Prostate gland (tissue), 2 donors: ENCODE data around the gene LGMN.

Source experiments
- POLR2A ChIP-seq: fragments of 450-650 bp; IDR thresholded peaks from one replicate; pipeline ENCODE4 v1.6.1; 2016; ENCODE audit warnings: antibody characterized with exemption, mild to moderate bottlenecking
- POLR2AphosphoS5 ChIP-seq: sonication (generic); formaldehyde crosslinking; IDR thresholded peaks from one replicate; pipeline ENCODE4 v1.6.1; 2017; ENCODE audit warnings: antibody characterized with exemption
- TF ChIP-seq, protein P1 (sequence below), 4 experiments: fragments of 200-600 bp in 2 of 4; fragments of 450-650 bp in 2 of 4; sonication (generic) in 2 of 4; IDR thresholded peaks; 1 replicate in 3 of 4; 2 replicates in 1 of 4; pipeline ENCODE4 v1.5.1; 2016 to 2019; ENCODE audit warnings: antibody characterized with exemption in 4 of 4, mild to moderate bottlenecking in 2 of 4, moderate library complexity in 2 of 4

DNA sequence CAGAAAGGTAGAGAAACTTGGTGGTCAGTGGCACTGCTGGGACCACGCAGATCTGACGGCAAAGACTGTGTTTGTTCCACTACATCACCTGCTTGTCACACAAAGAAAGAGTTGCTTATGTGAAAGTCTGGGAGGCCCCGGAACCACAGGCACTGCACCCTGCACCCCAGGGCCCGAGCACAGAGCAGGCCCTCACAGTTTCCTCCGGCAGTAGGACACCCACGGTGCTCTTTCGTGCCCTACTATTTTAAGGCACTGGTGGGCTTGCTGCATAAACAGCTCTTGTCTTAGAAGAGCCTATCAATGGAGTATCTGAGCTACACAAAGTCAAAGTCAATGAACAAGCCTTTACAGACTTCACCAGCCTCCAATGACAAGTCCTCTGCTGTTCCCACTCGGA, 8.0 kb downstream of the LGMN start:
- no peak for TF ChIP-seq POLR2A
- TF ChIP-seq, protein P1, sequence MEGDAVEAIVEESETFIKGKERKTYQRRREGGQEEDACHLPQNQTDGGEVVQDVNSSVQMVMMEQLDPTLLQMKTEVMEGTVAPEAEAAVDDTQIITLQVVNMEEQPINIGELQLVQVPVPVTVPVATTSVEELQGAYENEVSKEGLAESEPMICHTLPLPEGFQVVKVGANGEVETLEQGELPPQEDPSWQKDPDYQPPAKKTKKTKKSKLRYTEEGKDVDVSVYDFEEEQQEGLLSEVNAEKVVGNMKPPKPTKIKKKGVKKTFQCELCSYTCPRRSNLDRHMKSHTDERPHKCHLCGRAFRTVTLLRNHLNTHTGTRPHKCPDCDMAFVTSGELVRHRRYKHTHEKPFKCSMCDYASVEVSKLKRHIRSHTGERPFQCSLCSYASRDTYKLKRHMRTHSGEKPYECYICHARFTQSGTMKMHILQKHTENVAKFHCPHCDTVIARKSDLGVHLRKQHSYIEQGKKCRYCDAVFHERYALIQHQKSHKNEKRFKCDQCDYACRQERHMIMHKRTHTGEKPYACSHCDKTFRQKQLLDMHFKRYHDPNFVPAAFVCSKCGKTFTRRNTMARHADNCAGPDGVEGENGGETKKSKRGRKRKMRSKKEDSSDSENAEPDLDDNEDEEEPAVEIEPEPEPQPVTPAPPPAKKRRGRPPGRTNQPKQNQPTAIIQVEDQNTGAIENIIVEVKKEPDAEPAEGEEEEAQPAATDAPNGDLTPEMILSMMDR (IDR thresholded peaks at IDR 0.05), result no peak
- no peak for TF ChIP-seq POLR2AphosphoS5
